HG03439 (cell line): ENCODE results near the gene FUOM.
"Not testable (repeated sequence)": the region's sequence is repeated elsewhere in the genome, so short reads cannot be mapped to it uniquely, and the experiment has no call there.

Experiments used
- ATAC-seq: cut with Tn5 transposase; IDR thresholded peaks from one replicate; pipeline ENCODE4 v1.9.1; 2021; ENCODE audit warnings: mild to moderate bottlenecking, moderate library complexity; ENCODE audit not compliant: unreplicated experiment

FUOM gene

GRCh38 chr10:133370030-133370786 lies 12.4 kb upstream of the FUOM start:
- no peak for ATAC-seq

- no peak for ATAC-seq
These were observed 10.3 kb upstream of the FUOM start for GRCh38 chr10:133368153-133368552.

- ATAC-seq, result not testable (repeated sequence)
These were observed 9.6 kb upstream of the FUOM start for GRCh38 chr10:133367461-133367860.

GRCh38 chr10:133366751-133367150 lies 8.9 kb upstream of the FUOM start:
- no peak for ATAC-seq

- ATAC-seq, result no peak
These were observed 8.3 kb upstream of the FUOM start for GRCh38 chr10:133366130-133366478.

GRCh38 chr10:133365461-133366129 lies 7.8 kb upstream of the FUOM start:
- ATAC-seq, result no peak

- ATAC-seq, result no peak
These were observed 7.0 kb upstream of the FUOM start for GRCh38 chr10:133364645-133365431.

GRCh38 chr10:133362846-133363245 lies 5.0 kb upstream of the FUOM start:
- no peak for ATAC-seq

GRCh38 chr10:133361773-133362441 lies 4.1 kb upstream of the FUOM start:
- ATAC-seq, result no peak

GRCh38 chr10:133361227-133361626 lies 3.4 kb upstream of the FUOM start:
- ATAC-seq, result no peak

GRCh38 chr10:133359972-133360610 lies 2.3 kb upstream of the FUOM start:
- ATAC-seq, result no peak

- no peak for ATAC-seq
These were observed 1.7 kb upstream of the FUOM start for GRCh38 chr10:133359554-133359971.

- no peak for ATAC-seq
These were observed 1.1 kb upstream of the FUOM start for GRCh38 chr10:133358925-133359310.

- ATAC-seq, result no peak
These were observed 524 bp upstream of the FUOM start for GRCh38 chr10:133358162-133358924.

GRCh38 chr10:133356549-133357284 lies 1.1 kb downstream of the FUOM start:
- no peak for ATAC-seq

GRCh38 chr10:133355991-133356390 lies 1.8 kb downstream of the FUOM start:
- ATAC-seq, result no peak

GRCh38 chr10:133355266-133355665 lies 2.6 kb downstream of the FUOM start:
- ATAC-seq, result no peak

GRCh38 chr10:133354672-133355240 lies 3.1 kb downstream of the FUOM start:
- ATAC-seq, result no peak

GRCh38 chr10:133353988-133354605 lies 3.7 kb downstream of the FUOM start:
- no peak for ATAC-seq
